ENCODE data around the gene GPAT3.

Gene GPAT3

DNA sequence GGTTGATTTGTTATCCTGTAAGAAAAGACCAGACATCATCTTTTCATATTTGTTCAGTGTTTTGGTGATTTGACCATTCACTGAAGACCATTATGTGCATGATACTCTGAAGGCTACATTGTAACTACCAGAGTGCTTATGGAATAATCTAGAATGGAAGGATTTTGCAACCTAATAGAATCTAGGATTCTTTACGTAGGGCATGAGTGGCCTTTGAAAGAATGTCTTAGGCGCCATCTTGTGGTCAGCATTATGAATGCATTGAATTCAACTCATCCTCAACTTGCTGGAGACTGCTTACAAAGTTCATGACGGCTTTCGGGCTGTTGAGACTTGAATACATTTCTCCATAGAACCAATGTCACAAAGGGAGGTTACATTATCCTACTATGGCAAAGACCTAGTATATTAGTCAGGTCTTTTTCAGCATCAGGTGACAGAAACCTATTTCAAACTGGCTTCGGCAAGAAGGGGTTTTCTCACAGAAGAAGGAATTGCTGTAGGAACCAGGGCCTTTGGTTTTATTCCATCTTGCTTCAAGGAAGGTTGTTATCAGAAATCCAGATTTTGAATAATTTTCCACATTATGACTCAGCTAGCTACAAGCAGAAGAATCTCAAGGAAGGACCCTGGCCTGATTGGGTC is 104.1 kb downstream of the GPAT3 start:
- DNase-seq (ENCODE audit: low read depth, low spot score) = no peak
- no peak overlapping the region for H3K4me3 ChIP-seq (ENCODE audit: low read depth, low read length)
- ChIA-PET POLR2A (no interaction called here), CTCF (interaction anchor here (0.7 to 9.7 kb wide), 23 partner anchors 9 to 862 kb away, joined by 3 to 114 read pairs (median 4); partner anchors contain the start of gene ABRAXAS1)
- TF ChIP-seq, protein P1, sequence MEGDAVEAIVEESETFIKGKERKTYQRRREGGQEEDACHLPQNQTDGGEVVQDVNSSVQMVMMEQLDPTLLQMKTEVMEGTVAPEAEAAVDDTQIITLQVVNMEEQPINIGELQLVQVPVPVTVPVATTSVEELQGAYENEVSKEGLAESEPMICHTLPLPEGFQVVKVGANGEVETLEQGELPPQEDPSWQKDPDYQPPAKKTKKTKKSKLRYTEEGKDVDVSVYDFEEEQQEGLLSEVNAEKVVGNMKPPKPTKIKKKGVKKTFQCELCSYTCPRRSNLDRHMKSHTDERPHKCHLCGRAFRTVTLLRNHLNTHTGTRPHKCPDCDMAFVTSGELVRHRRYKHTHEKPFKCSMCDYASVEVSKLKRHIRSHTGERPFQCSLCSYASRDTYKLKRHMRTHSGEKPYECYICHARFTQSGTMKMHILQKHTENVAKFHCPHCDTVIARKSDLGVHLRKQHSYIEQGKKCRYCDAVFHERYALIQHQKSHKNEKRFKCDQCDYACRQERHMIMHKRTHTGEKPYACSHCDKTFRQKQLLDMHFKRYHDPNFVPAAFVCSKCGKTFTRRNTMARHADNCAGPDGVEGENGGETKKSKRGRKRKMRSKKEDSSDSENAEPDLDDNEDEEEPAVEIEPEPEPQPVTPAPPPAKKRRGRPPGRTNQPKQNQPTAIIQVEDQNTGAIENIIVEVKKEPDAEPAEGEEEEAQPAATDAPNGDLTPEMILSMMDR (IDR thresholded peaks at IDR 0.05; ENCODE audit: insufficient read depth, low read length, missing control alignments) = peak; percentile 69

DNA sequence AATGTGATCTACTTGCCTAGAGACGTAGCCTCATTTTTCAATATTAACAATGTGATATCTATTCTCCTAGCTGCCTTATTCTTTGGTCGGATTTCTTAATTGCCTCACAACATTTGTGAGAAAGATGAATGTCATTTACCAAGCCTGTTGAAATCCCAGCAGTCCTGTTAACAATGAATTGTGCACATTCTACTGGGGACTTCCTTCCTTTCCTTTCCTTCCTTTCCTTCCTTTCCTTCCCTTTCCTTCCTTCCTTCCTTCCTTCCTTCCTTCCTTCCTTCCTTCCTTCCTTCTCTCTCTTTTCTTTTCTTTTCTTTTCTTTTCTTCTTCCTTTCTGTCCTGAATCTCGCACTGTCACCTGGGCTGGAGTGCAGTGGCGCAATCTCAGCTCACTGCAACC is 107.1 kb downstream of the GPAT3 start:
- ChIA-PET CTCF (interaction anchor here (0.6 to 9.7 kb wide), 17 partner anchors 10 to 886 kb away, joined by 3 to 114 read pairs (median 12); no protein-coding TSS in a partner anchor), POLR2A (no interaction called here)
- no peak overlapping the region for H3K4me3 ChIP-seq (ENCODE audit: low read depth, low read length)
- no peak for DNase-seq (ENCODE audit: low read depth, low spot score)
- TF ChIP-seq, protein P1 (IDR thresholded peaks at IDR 0.05; ENCODE audit: insufficient read depth, low read length, missing control alignments) = no peak

DNA sequence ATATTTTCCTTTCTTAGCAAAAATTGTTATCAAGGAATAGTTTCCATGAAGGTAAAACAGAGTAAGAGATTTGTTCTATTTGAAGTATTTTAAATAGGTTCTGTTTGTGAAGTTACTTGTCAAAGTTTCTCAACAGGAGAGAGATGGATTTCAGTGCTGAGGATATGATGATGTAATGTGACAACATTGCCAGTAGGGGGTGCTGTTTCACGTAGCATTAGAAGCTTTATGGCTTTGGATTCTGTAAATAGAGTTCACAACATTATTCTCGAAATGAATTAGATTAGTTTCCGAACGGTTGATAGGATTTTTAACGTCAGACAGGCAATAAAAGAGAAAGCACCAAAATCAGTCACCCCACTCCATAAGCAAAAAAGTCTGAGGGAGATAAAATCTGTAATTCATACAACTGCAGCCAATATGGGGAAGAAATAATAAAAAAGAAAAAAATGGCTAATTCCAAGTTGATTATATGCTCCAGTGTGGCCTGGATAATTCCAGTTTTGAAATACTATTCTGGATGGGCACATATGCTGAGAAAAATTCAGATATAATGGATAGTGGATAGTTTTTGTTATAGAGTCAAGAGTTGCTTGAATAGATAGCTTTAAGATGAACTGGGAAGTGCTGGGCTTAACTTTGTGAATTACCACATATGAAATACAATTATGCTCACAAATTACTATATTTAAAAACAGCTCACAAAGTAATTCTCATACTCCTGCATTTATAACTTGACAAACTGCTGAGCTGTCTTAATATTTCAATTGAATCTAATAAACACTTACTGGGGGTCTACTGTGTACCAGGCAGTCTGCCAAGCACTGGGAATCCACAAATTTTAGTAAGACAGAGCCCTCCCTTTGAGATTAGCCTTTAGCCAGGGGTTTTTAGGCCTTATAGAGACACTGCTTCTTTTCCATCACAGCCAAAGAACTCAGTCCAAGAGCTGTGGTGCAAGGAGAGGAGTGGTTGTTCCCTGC is 109.1 kb downstream of the GPAT3 start:
- ChIA-PET POLR2A (no interaction called here), CTCF (interaction anchor here (0.5 to 9.7 kb wide), 43 partner anchors 8 to 1192 kb away, joined by 3 to 114 read pairs (median 4); partner anchors contain the start of genes GPAT3 and NKX6-1)
- no peak overlapping the region for H3K4me3 ChIP-seq (ENCODE audit: low read depth, low read length)
- DNase-seq (ENCODE audit: low read depth, low spot score) = no peak
- TF ChIP-seq, protein P1 (IDR thresholded peaks at IDR 0.05; ENCODE audit: insufficient read depth, low read length, missing control alignments) = peak; percentile 63

DNA sequence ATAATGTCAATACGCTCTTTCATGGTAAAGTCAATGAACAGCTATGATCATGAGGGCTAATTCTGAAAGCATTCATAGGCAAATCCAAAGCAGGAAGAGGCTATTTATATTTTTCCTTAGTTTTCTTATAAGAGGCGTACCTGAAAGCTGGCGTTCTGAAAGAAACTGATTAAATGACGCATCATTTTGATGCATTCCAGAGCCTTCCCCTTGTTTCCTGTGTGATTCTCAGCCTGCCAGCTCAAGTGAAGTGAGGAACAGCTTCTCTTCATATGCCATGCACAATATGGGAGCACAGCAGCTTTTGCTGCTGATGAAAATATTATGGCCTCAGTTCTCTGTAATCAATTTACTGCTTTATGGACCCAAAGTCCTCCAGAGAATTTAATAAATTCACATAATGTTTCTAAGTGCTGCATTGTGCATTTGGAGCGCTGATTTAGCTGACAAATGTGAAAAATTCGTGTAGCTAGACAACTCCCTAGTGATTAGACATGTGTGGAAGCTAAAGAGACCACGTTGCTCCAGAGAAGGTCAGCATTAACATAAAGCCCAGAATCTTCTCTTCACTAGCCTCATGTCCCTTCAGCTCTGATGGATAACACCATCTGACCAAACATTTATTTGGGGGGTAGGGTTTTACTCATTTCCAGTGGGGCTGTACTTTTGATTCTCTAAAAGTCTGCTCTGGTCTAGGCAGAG is 110.8 kb downstream of the GPAT3 start:
- TF ChIP-seq, protein P1 (IDR thresholded peaks at IDR 0.05; ENCODE audit: insufficient read depth, low read length, missing control alignments) = no peak

DNA sequence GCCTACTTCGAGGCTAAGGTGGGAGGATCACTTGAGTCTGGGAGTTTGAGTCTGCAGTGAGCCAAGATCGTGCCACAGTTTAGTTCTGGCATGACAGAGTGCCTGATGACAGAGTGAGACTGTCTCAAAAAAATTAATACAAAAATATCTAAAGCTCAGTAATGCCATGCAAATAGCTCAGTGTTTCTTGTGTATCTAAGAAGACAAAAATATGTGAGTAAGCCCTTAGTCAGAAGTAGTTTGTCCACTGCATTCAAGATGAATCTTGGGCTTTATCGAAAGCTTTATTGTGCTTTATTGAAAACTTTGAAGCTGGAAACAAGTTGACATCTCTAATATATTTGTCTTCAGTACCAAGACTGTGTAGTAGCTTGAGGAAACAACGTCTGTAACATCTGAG is 115.9 kb downstream of the GPAT3 start:
- ChIA-PET POLR2A (no interaction called here), CTCF (interaction anchor here (0.9 to 7.6 kb wide), 3 partner anchors 8 to 799 kb away, joined by 3 to 67 read pairs (median 5); no protein-coding TSS in a partner anchor)
- no peak for DNase-seq (ENCODE audit: low read depth, low spot score)

More for the DNA sequence above, 110.8 kb downstream of the GPAT3 start:
- ChIA-PET POLR2A (no interaction called here), CTCF (interaction anchor here (0.7 to 9.7 kb wide), 20 partner anchors 7 to 886 kb away, joined by 3 to 114 read pairs (median 6); partner anchors contain the start of gene NKX6-1)
- DNase-seq (ENCODE audit: low read depth, low spot score) = no peak
- H3K4me3 ChIP-seq (ENCODE audit: low read depth, low read length) = no peak overlapping the region

More for the DNA sequence above, 115.9 kb downstream of the GPAT3 start:
- H3K4me3 ChIP-seq (ENCODE audit: low read depth, low read length) = no peak overlapping the region
- TF ChIP-seq, protein P1 (IDR thresholded peaks at IDR 0.05; ENCODE audit: insufficient read depth, low read length, missing control alignments) = no peak
